Left lung (tissue), 10 donors: ENCODE results near the gene DTD1. TPM values are rescaled to one million over a fixed set of nuclear protein-coding genes. Genes with fewer than 3 reads are reported as not detected.
A peak's percentile ranks its signal among the peaks of the same experiment; 100 is the strongest.

Experiments used
- ATAC-seq: fragments of 200-7000 bp; cut with Tn5 transposase; one replicate; pipeline ENCODE4 v1.9.1; 2020; ENCODE audit warnings: moderate library complexity
- DNase-seq, 4 donors: peaks; one replicate each; pipeline ENCODE4 v3.0.0-alpha.2; 2013 to 2020
- H3K27ac ChIP-seq, 2 donors: fragments of 200-600 bp; sonication (generic) in 1 of 2; one replicate each; pipeline versions ENCODE4 v1.5.0 to v1.8.0; 2020 to 2021
- H3K27me3 ChIP-seq, 2 donors: fragments of 200-600 bp; sonication (generic) in 1 of 2; one replicate each; pipeline versions ENCODE4 v1.5.0 to v1.8.0; 2020 to 2021
- H3K36me3 ChIP-seq, 2 donors: fragments of 200-600 bp; sonication (generic) in 1 of 2; one replicate each; pipeline versions ENCODE4 v1.5.0 to v1.8.0; 2020 to 2021
- H3K4me1 ChIP-seq, 2 donors: fragments of 200-600 bp; one replicate each; pipeline ENCODE4 v1.8.0; 2021
- H3K4me3 ChIP-seq, 2 donors: fragments of 200-600 bp; sonication (generic) in 1 of 2; one replicate each; pipeline versions ENCODE4 v1.5.0 to v1.8.0; 2020 to 2021; ENCODE audit warnings: mild to moderate bottlenecking in 1 of 2
- H3K9me3 ChIP-seq, 2 donors: fragments of 200-600 bp; sonication (generic) in 1 of 2; one replicate each; pipeline versions ENCODE4 v1.5.0 to v1.8.0; 2020 to 2021
- intact Hi-C, 2 donors: fragments of 100-400 bp; cut with DNase I; formaldehyde crosslinking; loops; one replicate each; pipeline versions ENCODE4 v1.11.2 to v1.14.2; 2022
- polyA plus RNA-seq, 6 donors: library from polyadenylated mRNA; unstranded; fragments of 120-200 nt; gene quantifications; one replicate each; pipeline ENCODE4 v1.2.1, GENCODE V29; 2013; ENCODE audit not compliant: insufficient read length in 6 of 6
- total RNA-seq, 2 donors: library from RNA; stranded (reverse); fragmentation: NEBNext Ultra II Directional; extraction: Animal tissue kit (Norgen Biotek cat#: 25700); gene quantifications; one replicate each; pipeline ENCODE4 v1.2.1, GENCODE V29; 2021
- TF ChIP-seq, protein P1 (sequence below), 2 donors: fragments of 200-600 bp; sonication (generic) in 1 of 2; IDR thresholded peaks; one replicate each; pipeline versions ENCODE4 v1.5.0 to v1.8.0; 2021; ENCODE audit warnings: antibody characterized with exemption in 2 of 2
- donor health status: DM: no; HTN: yes; CAD: no.
- donor health status: DM: no; HTN: no; CAD: no.

Gene DTD1
- total and polyA plus RNA-seq, 8 donors: 14.8 to 27.5 (median 25.6) TPM

DNA sequence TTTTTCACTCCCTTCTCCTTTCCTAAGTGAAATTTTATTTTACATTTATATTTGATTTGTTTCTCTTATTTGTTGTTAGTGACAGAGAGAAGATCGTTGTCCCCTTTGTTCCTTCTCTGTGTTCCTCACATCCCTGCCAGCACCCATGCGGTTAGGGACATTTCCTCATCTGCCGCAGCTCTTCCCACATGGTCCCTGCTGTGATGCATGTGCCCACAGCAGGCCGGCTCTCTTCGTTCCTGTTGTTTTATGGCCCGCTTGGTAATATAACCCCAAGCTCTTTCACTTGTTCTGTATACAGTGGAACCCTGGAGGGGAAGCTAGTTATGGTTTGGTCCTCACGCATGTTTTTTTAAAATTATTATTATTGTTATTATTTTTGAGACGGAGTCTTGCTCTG lies 23.6 kb downstream of the DTD1 start:
- H3K9me3 ChIP-seq: no peaks in the 10 kb centered on the region

DNA sequence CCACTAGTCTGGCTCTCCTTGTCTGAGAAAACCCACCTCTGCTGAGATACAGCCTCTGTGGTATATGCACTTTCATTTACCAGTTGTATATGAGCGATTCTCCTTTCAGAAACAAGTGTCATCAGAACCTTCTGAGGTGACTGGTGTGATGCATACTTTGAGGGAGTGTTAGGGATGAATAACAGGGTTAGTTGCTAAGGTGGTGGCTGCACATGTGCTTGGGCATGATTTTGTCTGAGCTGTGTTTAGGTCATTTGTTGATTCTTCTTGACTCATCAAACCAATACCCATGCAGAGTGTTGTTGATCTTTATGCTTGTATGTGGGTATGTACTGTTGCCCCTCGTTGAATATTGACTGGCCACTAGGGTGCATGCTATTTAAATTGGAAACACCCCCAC lies 25.7 kb downstream of the DTD1 start:
- no peaks in the 10 kb centered on the region for H3K36me3 ChIP-seq
- ATAC-seq (no peak), DNase-seq (no peak)
- no peaks in the 10 kb centered on the region for H3K4me1 ChIP-seq
- H3K27ac ChIP-seq: no peak overlapping the region
- no peaks in the 10 kb centered on the region for H3K27me3 ChIP-seq
- intact Hi-C loops: no loop called here
- no peak overlapping the region for H3K4me3 ChIP-seq
- H3K9me3 ChIP-seq: no peaks in the 10 kb centered on the region
- TF ChIP-seq, protein P1, sequence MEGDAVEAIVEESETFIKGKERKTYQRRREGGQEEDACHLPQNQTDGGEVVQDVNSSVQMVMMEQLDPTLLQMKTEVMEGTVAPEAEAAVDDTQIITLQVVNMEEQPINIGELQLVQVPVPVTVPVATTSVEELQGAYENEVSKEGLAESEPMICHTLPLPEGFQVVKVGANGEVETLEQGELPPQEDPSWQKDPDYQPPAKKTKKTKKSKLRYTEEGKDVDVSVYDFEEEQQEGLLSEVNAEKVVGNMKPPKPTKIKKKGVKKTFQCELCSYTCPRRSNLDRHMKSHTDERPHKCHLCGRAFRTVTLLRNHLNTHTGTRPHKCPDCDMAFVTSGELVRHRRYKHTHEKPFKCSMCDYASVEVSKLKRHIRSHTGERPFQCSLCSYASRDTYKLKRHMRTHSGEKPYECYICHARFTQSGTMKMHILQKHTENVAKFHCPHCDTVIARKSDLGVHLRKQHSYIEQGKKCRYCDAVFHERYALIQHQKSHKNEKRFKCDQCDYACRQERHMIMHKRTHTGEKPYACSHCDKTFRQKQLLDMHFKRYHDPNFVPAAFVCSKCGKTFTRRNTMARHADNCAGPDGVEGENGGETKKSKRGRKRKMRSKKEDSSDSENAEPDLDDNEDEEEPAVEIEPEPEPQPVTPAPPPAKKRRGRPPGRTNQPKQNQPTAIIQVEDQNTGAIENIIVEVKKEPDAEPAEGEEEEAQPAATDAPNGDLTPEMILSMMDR (IDR thresholded peaks at IDR 0.05): no peak

More for the DNA sequence above, 23.6 kb downstream of the DTD1 start:
- H3K27ac ChIP-seq: no peak overlapping the region
- DNase-seq (no peak), ATAC-seq (no peak)
- no peaks in the 10 kb centered on the region for H3K27me3 ChIP-seq
- H3K36me3 ChIP-seq: no peaks in the 10 kb centered on the region
- H3K4me1 ChIP-seq: no peaks in the 10 kb centered on the region
- TF ChIP-seq, protein P1 (IDR thresholded peaks at IDR 0.05): no peak
- intact Hi-C loops: no loop called here
- H3K4me3 ChIP-seq: no peak overlapping the region

DNA sequence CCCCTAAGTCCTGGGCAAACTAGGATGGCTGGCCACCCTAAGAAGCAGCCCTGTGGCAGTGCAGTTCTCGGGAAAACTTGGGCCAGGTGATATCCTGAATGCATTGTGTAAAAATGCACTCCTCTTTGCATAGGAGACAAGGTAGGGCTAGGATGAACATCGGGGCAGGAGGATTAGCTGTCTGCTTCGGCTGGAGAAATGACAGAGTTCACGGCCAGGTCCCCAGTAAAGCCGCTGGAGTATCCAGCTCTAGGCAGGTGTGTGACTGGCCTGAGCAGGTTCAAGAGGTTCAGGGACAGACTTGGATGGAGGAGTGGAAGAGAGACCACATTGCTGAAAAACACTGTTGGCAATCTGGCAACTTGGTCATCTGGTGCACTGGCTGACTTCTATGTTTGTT lies 26.4 kb downstream of the DTD1 start:
- ATAC-seq: no peak
- TF ChIP-seq, protein P1 (IDR thresholded peaks at IDR 0.05): no peak
- Histone ChIP-seq H3K27ac (no peak overlapping the region), H3K4me3 (no peak overlapping the region), H3K27me3 (no peaks in the 10 kb centered on the region), H3K9me3 (no peaks in the 10 kb centered on the region), H3K36me3 (no peaks in the 10 kb centered on the region), H3K4me1 (no peaks in the 10 kb centered on the region)
- no peak for DNase-seq
- intact Hi-C loops: no loop called here

DNA sequence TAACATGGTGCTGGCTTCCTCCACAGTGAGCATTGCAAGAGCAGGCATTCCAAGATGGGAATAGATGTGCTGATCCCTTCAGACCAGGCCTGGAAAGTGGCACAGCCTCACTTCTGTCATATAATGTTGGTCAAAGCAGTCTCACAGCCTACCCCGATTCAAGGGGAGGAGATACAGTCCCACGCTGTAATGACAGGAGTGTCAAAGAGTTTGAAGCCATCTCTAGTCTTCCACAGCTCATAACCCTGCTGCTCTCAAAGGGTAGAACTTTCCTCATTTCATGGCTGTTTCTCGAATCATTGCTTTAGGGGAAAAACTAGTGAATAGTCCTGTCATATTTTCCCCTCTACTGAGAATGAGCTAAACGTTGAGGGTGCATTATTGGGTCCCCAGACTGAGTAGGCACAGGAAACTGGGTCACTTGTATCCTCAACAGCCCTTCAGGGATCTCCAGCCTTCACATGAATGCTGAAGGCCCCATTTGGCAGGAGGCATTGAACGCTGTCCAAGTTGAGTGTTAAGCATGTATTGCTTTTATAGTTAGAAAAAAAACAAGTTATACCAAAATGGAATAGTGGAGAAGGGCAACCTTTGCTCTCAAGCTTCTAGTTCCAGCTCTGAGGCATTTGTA lies 27.3 kb downstream of the DTD1 start:
- H3K4me3 ChIP-seq: no peak overlapping the region
- H3K27me3 ChIP-seq: no peaks in the 10 kb centered on the region
- ATAC-seq (peak; percentile 74), DNase-seq (peak in 2 of 4 donors; percentile 16 to 54)
- TF ChIP-seq, protein P1 (IDR thresholded peaks at IDR 0.05): no peak
- no peaks in the 10 kb centered on the region for H3K4me1 ChIP-seq
- no peak overlapping the region for H3K27ac ChIP-seq
- no peaks in the 10 kb centered on the region for H3K9me3 ChIP-seq
- H3K36me3 ChIP-seq: no peaks in the 10 kb centered on the region
- intact Hi-C loops: no loop called here

GRCh38 chr20:18621004-18621403 lies 33.1 kb downstream of the DTD1 start:
- no peak for DNase-seq
- no peaks in the 10 kb centered on the region for H3K27me3 ChIP-seq
- TF ChIP-seq, protein P1 (IDR thresholded peaks at IDR 0.05): no peak
- H3K4me3 ChIP-seq: no peak overlapping the region
- ATAC-seq: no peak
- no peaks in the 10 kb centered on the region for H3K9me3 ChIP-seq
- no peaks in the 10 kb centered on the region for H3K36me3 ChIP-seq
- peaks cover 0 to 4% of the 10 kb centered on the region in 2 donors for H3K4me1 ChIP-seq
- no peak overlapping the region for H3K27ac ChIP-seq
- intact Hi-C loops: no loop called here
